DND-41 (cell line): Measurements from ENCODE around the gene CHPF.

Experiments used
- EZH2 ChIP-seq: IDR thresholded peaks from 3 replicates; pipeline ENCODE4 v1.6.1; 2012; ENCODE audit warnings: borderline replicate concordance, low read depth, mild to moderate bottlenecking, moderate library complexity, low read length, inconsistent platforms; ENCODE audit not compliant: severe bottlenecking
- TF ChIP-seq, protein P1 (sequence below): IDR thresholded peaks from 2 replicates; pipeline ENCODE4 v1.5.1; 2012; ENCODE audit warnings: borderline replicate concordance, low read length, moderate library complexity, mild to moderate bottlenecking; ENCODE audit not compliant: poor library complexity, severe bottlenecking; ENCODE audit errors: extremely low read depth

DNA sequence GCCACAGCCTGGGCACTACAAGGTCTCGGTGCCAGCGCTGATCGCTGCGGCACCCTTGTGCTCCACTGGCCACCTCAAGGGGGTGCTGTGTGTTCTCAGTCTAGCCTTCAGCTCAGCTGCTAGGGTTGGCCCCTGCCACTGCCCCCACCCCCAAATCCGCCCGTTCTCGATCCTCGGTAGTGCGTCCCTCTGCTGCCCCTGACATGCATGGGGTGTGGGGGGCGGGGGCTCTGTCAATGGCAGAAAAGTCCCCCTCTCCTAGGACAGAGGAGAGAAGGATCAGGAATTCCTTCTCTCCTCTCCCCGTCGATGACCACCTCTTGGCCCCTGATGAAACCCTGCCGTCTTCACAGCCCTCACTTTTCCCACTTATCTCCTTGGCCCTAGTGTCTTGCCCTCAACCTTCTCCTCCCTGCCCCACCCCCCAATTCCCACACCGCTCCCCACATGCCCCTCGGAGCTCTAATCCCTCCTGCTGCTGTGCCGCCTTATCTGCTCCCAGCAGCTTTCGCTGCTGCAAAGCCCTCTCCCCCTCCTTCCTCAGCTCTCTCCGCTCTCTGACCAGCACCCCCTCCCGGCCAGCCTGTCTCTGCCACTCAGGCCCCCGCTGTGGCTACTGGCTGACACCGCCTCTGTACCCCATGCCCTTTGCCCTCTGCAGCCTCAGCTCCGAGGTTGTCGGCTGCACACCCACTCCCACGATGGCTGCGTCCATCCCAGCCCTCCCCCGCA, 33.7 kb downstream of the CHPF start:
- TF ChIP-seq EZH2 = no peak
- TF ChIP-seq, protein P1, sequence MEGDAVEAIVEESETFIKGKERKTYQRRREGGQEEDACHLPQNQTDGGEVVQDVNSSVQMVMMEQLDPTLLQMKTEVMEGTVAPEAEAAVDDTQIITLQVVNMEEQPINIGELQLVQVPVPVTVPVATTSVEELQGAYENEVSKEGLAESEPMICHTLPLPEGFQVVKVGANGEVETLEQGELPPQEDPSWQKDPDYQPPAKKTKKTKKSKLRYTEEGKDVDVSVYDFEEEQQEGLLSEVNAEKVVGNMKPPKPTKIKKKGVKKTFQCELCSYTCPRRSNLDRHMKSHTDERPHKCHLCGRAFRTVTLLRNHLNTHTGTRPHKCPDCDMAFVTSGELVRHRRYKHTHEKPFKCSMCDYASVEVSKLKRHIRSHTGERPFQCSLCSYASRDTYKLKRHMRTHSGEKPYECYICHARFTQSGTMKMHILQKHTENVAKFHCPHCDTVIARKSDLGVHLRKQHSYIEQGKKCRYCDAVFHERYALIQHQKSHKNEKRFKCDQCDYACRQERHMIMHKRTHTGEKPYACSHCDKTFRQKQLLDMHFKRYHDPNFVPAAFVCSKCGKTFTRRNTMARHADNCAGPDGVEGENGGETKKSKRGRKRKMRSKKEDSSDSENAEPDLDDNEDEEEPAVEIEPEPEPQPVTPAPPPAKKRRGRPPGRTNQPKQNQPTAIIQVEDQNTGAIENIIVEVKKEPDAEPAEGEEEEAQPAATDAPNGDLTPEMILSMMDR = peak; percentile 76
